ENCODE data around the gene NEDD8.

The NEDD8 gene

DNA sequence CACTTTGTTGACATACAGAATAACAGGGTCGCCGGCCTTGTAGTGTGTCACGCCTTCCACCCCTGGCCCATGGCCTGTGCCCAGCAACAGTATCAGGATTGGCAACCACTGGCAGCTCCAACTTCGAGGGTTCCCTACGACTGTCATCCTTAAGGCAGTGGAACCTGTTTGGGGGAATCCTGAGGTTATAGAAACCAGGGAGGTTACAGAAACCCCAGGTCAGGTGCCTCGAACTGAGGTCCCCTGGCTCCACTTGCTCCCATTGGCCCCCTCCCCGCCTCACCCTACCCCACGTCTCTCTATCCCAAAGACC is 37.3 kb downstream of the NEDD8 start:
- no peak for DNase-seq

DNA sequence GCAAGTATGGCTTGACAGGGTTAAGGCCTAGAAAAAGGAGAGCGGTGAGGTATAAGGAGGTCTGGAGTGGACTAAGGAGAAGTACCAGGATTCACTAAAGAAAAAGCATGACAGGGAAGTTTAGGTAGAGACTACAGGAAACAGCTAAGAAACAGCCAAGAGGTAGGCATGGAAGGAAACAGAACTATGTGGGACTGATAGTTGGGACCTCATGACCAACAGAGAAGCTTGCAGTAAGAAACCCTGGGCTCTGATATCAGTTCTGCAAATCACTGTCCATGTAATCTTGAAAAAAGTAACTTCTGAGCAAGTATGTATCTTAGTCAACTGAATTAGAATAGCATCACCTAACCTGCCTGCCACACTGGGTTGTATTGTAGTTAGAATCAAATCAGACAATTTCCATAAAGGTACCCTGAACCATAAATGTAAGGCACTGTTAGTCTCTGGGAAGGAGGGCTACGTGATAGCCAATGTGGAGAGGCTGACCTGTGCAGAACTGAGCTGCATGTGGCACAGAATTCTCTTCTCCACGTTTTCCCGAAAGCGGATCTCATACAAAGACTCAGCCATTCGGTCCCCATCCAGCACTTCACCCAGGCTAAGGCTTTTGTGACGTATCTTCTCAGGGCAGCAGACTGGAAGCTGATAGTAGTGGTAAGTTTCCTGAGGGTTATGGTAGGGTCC is 37.8 kb downstream of the NEDD8 start:
- DNase-seq: no peak

DNA sequence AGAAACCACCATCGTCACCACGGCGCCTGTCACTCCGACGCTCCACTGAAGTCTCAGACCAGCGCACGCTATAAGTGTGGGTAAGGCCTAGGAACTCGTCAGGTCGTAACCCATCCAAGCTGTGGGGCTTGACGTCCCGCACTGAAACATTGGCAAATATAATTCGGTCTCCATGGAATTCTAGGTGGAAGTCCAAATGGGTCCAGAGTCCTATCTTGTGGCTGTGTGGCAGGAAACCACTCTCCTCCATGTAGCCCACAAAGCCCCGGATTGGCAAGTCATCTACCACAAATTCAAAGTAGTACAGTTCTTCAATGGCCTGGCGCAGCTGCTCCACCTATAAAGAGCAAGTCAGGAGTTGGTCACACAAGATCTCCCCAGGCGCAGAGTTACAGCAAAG is 39.2 kb downstream of the NEDD8 start:
- no peak for DNase-seq

DNA sequence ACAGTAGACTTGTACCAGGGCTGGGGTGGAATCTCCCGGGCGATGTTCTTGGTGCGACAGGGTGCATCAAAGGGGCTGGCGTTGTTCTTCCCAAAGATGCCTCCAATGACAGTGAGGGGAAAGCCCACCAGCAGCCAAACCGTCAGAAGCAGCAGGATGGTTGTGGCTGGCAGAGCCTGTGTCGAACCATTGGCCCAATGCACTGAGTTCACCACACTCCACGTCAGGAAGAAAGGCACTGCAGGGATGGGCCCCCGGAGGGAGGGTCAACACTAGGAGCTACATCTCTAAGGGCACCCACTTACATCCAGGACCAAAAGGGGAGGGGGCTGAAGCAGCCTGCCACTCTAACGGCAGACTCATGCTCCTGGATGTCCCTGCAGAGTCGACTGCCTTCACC is 41.8 kb downstream of the NEDD8 start:
- no peak for DNase-seq

DNA sequence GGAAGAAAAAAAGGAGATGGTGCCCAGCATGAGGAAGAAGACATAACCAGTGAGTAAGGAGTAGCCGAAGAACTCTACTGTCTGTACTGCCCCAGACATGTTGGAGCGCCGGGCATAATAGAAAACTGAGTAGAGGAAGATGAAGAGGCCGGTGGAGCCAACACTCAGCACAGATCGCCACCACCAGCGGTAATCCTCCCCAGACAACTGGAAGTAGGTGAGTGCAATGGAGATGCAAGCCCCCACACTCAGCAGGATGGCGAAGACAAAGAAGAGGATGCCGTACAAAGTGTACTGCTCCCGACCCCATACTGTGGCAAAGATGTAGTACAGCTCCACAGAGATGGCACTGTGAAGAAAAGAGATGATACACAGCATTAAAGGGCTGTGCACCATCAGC is 42.7 kb downstream of the NEDD8 start:
- DNase-seq: no peak

DNA sequence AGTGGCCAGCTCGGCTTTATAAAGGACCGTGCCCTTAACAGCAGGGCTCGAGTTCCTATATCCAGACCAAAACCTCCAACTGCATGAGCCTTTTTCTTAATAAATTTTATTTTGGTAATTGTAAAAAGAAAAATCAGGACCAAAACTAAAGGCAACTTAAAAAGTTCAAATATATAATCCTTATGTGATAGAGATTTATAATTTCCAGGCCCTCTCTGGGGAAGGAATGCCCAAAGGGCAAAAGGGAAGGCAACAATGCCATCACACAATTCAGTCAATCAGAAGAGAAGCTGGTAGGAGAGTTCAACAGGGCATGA is 43.1 kb downstream of the NEDD8 start:
- DNase-seq: no peak

DNA sequence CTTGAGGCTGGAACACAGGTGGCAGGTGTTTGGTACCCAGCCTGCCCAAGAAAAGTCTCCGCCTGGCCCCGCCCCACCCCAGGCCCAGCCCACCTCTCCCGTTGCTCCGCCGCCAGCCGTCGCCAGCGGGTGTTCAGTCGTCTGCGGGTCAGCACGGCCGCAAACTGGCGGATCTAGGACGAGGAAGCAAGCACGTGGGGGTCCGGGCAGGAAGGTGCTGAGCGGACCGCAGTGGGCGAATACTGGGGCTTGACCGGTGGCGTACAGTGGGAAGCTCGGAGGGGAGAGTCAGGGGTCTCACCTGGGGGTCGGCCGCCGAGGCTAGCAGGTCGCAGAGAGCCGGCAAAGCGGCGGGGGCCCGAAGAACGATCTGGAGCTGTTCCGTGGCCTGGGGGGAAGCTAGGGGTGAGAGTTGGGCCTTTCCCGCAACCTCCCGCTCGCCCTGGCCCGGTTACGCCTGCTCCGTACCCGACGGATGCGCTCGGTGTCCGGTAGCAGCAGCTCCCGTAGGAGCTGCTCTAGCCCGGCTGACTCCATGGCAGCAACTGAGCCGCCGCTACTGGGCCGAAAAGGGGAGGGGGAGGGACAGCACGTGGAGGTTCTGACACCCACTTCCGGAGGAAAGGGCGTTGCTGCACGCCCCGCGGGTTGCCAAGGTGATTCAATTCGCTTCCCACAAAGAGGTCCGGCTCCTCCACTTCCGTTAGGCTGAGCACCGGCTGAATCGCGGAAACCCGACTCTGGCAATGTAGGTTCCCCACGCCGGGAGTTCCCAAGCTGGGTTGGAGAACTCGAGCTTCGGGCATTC is 43.7 kb downstream of the NEDD8 start, which contains the start of gene IPO4:
Gene IPO4, minus strand, starts transcription at position 566 of the 808 bp plus-strand sequence. Its CDS starts 29 bp downstream, at position 537.
- DNase-seq: peak; percentile 83 to 90 (median 88)

DNA sequence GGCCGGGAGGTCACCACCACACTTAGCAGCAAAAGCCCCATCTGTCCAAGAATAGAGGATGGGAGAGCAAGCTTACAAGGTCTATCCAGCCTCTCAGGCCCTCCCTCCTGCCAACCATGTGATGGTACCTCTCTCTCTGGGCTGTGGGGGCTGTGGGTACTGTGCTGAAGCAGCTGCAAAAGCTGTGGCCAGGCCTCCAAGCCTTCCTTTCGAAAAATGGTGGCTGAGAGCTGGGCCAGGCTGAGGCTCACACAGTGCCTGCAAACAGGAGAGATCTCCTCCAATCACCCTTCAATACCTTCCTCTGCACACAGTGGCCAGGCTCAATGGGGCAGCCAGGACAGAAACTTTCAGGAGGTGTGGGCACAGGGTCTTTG is 44.6 kb downstream of the NEDD8 start:
- no peak for DNase-seq

DNA sequence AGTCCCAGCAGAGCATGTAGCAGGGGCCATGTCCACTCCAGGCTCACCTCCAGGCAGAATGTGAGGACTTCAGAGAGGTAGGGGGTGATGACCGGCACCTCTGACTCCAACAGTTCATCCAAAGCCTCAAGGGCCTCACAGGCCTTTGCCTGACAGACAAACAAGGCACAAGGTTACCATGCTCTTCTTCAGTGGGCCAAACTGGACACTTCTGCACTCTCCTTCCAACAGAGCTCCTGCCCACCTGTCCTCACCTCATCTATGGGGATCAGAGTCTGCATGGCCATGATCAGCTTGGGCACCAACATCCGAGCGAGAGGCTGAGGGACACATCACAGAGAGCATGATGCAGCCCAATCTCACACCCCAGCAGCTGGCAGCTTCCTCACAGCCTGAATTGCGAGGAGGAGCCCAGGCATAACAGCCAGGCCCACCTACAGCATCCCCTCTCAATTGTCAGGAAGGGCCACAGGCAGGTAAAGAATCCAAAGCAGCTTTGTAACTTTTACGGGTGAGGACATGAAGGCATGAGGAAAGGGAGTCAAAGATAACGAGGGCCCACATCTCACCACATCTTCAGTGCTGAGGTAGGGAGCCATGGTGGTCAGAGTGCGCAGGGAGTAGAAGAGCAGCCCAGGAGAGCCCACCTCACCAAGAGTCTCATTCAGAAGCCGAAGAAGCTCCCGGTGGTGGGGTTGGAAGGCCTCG is 45.2 kb downstream of the NEDD8 start:
- DNase-seq: no peak

DNA sequence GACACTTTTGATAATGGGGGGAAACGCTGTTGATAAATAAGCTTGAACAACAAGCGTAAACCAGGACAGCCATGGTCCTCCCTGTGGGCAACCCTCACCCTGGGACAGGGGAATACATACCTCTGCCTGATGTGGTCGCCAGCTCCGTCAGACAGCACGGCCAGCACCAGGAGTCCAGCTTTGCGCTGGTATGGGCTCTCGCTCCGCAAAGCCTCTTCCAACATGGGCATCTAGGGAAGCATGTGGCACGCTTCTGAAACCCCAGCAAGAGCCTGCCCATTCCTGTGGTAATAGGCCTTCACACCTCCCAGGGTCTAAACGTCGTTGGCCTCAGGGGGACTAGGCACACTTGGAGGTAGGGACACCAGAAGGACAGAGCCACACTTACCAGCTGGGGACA is 46.4 kb downstream of the NEDD8 start:
- no peak for DNase-seq

DNA sequence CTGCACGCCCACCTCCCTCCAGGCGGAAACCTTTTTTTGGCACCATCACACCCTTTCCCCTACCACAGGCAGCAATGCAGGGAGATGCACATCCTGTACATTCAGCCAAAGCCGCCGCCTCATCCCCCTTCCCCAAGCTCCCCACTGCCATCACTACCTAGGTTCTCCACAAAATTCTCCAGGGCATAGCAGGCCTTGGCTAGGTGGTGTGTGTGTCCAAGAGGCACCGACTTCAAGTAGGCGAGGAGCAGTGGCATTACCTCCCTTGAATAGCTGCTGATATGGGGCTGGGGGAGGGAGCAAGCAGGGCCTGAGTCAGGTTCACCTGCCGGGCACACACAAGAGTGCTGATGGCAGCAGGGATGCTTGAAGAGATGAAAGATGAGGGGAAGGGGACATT is 47.1 kb downstream of the NEDD8 start:
- no peak for DNase-seq

DNA sequence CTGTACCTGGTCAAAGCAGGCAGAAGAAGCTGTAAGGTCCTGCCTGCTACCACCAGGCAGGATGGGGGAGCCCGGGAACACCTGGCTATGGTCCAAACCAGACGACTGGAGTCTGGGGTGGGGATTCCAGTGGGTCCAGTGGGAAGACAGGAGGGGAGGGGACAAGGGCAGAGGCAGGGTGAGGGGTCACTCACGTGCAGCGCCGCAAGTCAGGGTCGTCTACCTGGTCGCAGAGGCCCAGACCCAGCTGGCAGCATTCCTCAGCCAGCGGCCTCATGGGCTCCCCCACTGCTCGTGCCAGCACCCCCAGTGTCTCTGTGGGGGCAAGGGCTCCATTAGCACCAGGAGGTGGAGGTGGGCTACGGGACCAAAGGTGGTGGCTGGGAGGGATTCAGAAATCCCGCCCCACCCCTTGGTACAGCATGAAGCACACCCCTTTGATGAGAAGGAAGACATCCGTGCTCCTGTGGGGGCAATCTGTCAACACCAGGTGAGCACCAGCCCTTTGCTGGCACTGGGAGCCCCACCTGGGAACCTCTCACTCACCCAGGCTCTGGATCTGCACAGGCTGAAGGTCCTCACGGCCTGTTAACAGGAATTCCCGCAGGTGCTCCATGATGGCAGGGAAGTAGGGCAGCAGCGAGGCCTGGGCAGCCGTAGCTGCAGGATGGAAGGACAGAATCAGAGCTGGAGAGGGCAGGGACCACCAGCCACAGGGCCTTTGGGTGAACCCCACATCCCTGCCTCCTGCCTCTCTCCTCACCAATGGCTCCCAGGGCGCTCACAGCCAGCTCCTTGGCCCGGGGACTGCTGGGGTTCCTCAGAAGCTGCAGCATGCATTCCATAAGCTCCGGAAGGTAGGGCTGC is 47.8 kb downstream of the NEDD8 start:
- DNase-seq: no peak

DNA sequence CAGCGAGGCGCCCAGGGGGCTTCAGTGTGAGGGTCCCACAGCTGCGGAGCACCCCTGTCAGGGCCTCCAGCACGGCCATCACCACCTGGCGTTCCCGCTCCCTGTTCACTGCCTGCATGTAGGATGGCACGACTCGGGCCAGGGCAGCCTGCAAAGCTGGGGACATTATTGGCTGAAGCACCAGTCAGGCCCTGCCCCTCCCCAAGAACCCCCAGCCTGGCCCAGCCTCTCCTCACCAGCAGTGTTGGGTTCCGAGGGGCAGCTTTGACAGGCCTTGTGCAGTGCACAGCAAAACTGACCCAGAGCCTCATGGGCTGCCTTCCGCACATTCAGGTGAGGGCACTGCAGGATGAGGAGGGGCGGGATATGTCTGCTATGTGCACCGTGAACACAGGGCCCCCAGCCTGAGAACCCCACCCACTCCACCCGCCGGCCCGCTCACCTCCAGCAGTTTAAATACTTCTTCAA is 49.1 kb downstream of the NEDD8 start:
- no peak for DNase-seq

DNA sequence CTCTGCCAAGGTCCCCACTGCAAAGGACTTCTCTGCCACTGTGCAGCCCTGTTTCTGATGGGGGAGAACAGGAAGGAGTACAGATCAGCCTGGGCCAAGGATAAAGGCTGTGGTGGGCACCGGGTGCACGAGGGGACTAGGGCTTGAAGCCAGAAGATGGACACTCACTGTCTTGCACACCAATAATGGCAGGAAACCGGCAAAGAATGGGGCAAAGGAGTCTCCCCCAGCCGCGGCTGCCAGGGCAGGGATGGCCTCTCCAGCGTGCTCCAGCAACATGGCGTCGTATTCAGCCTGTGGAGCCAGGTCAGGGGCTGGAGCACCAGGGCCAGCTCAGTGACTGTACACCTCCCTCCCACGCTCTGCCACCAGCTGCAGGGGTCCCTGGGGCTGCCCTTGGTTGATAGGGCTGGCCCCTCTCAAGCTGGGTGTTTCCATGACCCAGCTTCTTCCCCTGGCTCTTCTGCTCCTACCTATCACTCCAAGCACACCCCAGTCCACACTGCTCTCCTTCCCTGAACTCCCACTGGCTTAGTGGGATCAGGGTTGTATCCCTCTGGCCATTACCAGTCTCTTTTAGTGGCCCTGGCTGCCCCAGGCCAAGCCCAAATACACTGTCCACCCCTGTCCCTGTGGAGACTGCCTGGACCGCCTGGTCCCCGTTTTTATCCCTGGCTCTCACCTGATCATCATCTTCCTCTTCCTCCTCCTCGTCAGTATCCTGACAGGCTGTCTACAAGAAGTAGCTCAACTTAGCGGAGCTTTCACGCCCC is 49.9 kb downstream of the NEDD8 start:
- DNase-seq: no peak

DNA sequence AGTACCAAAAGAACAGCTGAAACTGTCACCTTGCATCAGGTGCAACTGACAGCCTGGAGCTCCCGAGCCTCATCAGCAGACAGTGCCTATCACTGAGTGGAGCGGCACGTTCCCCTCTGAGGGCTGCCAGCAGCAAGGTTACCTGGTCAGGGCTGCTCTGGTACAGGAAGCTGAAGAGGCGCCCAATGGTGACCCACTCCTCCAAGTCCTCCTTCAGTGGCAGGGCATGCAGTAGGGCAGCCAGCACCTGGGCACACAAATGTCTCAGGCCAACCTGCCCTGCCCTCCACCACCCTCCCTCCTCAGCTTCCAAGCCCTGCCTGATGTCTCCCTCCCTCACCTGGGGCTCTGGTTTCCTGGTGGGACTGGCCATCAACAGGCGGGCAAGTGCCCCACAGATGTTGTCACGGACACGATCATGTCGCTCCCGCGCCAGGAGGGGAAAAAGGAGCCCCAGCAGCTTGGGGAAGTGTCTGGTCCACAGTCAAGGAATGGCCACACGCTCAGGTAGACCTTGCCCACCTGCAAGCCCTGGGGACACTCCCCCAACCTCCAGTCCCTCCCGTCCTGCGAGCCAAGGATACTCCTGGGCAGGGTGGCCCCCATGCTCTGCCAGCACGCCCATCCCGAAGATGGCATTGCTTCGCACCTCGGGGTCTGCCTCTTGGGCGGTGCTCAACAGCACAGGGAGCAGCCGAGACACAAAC is 50.6 kb downstream of the NEDD8 start:
- DNase-seq: no peak

DNA sequence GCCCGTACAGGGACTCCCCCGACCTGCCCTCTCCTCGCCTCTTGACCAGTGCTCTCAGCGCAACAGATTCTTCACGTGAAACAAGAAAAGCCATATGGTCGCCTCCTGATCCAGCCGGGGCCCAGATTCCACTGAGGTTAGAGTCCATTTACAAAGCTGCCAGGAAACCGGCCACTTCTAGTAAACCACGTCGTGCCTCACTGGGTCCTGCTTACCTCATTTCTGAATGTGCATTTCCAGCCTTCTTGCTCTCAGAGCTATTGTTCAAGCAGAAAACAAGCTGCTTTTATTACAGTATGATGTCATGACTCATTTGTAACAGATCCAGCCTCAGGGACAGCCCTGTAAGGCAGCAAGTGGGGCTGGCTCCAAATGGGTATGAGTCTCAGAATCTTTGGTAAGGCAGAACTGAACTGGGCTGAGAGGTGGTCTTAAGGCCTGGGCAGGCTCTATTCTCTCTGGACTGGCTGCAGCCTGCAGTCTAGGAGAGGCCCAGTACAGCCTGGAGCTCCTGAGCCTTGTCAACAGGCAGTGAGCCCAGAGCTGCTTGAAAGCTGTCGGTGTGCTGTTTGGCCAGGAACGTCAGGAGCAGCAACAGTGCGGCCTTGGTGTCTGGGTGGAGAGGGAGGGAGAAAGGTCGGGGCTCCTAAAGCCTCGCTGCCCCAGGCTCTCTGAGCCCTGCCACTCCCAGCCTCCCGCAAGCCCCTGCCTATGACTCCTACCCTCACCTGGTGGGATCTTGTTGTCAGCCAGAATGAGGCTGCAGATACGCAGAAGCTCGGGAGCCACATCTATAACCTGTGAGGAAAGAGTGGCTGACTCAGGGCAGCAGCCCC is 52.0 kb downstream of the NEDD8 start:
- DNase-seq: no peak

DNA sequence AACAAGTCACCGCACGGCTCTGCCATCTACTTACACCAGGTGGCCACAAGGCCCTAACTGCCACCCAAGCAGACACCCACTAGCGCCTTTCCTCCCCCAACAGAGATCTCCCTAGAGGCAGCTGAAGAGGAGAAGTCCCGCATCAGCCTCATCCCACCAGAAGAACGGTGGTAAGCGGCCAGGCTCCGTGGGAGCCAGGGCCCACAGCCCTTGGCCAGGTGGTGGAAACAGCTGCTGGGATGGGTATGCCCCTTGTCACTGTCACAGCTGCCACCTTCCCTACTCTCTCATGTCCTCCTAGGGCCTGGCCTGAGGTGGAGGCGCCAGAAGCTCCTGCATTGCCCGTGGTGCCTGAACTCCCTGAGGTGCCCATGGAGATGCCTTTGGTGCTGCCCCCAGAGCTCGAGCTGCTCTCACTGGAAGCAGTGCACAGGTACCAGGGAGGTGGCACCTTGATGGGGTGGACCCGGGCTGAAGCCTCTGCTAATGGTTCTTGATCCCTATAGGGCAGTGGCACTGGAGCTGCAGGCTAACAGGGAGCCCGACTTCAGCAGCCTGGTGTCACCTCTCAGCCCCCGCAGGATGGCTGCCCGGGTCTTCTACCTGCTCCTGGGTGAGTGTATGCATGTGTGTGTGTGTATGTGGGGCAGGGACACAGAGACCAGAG is 52.7 kb downstream of the NEDD8 start:
- no peak for DNase-seq

DNA sequence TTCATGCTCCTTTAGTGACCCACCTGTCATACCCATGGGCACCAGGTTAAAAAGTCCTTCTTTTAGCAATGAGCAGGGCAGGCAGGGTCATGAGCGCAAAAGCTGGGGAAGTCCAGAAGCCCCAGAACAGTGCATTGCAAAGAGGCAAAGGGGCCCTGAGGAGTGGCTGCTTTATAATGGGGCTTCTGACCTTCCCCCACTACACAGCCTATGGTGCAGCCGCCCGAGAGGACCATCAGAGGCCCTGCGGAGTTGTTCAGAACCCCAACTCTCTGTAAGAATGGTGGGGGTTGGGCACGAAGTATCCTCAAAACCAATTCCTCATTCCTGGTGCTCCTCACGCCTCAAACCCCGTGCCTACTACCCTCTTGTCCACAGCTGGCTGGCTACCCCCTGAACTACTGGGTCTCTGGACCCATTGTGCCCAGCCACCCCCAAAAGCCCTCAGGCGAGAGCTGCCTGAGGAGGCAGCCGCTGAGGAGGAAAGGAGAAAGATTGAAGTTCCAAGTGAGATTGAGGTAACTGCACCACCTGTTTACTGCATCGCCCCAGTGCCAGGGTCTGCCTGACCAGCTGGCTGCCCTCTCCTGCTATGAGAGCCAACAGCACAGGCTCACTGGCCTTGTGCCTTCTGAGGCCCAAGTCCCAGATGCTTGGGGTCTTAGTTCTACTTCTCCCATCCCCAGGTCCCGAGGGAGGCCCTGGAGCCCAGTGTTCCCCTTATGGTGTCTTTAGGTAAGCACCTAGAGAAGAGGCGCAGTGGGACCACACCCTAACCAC is 53.6 kb downstream of the NEDD8 start:
- DNase-seq: no peak

DNA sequence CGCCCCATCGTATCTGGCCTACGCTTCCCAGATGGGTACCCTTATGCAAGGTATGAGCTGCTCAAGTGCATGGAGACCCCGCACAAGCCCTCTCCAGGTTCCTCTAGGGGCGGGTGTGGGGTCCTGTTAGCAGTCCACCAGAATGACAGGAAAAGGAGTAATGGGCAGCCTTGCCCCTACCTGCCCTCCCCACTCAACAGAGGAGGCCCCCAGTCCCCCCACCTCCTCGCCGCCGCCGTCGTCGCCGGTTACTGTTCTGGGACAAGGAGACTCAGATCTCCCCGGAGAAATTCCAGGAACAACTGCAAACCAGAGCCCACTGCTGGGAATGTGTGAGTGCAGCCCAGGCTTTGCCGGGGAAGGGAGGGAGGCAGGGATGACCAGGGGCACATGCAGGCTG is 54.3 kb downstream of the NEDD8 start:
- no peak for DNase-seq
